GM10248 (cell line): Measurements from ENCODE around the gene C16orf95.
A peak's percentile ranks its signal among the peaks of the same experiment; 100 is the strongest.
"Not testable (repeated sequence)": the region's sequence is repeated elsewhere in the genome, so short reads cannot be mapped to it uniquely, and the experiment has no call there.

Source experiments
- CTCF ChIA-PET: fragments of 300-600 bp; sonication (Branson Sonifier 250); formaldehyde crosslinking; extraction: SDS; loops from one replicate; lab custom pipeline; 2021; ENCODE audit warnings: antibody characterized with exemption; lab: Yijun Ruan, JAX
- POLR2A ChIA-PET: fragments of 350-650 bp; sonication (Branson Sonifier 250); formaldehyde crosslinking; extraction: SDS; loops from one replicate; lab custom pipeline; 2020; ENCODE audit warnings: antibody characterized with exemption; lab: Yijun Ruan, JAX
- DNase-seq: peaks from one replicate; pipeline ENCODE4 v3.0.0; 2012; ENCODE audit errors: extremely low spot score
- TF ChIP-seq, protein P1 (sequence below): IDR thresholded peaks from 2 replicates; pipeline ENCODE4 v1.5.1; 2012; ENCODE audit warnings: mild to moderate bottlenecking, low read depth; ENCODE audit errors: extremely low read depth, missing control alignments, control extremely low read depth

The C16orf95 gene, protein sequence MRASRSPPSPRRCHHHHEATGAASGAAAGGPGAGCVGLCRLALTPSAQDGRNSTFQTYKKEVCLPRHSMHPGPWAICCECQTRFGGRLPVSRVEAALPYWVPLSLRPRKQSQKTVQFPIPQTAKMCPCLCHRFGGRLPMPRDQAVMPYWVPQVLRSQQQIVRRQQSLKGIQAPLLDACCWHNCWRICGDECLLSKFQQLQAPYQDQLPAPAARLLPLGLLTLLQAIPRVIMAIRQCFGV

DNA sequence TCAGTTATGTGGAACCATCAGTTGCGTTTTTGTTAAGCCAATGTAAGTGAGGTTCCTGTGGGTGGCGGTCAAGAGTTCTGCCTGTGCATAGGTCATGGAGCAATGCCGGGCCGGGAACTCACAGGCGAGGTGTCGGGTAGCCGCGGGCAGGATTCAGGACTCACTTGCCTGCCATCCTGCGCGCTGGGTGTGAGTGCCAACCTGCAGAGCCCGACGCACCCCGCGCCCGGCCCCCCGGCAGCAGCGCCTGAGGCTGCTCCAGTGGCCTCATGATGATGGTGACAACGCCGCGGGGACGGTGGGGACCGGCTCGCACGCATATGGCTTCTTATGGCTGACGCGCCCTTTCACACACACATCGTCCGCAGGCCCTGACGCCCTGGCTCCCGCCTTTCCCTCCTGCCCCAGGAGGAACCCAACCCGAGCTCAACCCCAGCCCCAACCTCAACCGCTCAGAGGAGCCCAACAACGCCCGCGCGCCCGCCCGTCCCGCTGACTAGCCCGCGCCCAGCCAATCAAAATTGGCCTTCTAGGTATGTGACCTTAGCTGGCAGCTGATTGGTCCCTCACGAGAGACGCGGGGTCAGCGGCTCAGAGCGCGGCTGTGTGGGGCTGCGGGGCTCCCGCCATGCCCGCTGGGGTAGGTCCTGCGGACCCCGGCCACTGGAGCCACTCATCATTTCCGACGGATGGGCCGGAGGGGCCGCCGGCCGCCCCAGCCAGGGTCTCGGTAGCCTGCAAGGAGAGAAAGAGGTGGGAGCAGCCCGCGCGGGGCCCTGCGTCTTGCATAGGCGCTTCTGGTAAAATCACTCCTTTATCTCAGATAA is at the start of gene C16orf95:
C16orf95 (minus strand) TSS at position 470 of the 827 bp plus-strand sequence; CDS start at position 320, 150 bp downstream.
- ChIA-PET CTCF (interaction anchor here (0.8 to 4.5 kb wide), 7 partner anchors 9 to 77 kb away, joined by 3 to 20 read pairs (median 3); no protein-coding TSS in a partner anchor), POLR2A (interaction anchor here (0.6 to 1.2 kb wide), 2 partner anchors 14 to 67 kb away, joined by 4 read pairs; no protein-coding TSS in a partner anchor)
- TF ChIP-seq, protein P1, sequence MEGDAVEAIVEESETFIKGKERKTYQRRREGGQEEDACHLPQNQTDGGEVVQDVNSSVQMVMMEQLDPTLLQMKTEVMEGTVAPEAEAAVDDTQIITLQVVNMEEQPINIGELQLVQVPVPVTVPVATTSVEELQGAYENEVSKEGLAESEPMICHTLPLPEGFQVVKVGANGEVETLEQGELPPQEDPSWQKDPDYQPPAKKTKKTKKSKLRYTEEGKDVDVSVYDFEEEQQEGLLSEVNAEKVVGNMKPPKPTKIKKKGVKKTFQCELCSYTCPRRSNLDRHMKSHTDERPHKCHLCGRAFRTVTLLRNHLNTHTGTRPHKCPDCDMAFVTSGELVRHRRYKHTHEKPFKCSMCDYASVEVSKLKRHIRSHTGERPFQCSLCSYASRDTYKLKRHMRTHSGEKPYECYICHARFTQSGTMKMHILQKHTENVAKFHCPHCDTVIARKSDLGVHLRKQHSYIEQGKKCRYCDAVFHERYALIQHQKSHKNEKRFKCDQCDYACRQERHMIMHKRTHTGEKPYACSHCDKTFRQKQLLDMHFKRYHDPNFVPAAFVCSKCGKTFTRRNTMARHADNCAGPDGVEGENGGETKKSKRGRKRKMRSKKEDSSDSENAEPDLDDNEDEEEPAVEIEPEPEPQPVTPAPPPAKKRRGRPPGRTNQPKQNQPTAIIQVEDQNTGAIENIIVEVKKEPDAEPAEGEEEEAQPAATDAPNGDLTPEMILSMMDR = peak; percentile 58
- DNase-seq = peak; percentile 99

DNA sequence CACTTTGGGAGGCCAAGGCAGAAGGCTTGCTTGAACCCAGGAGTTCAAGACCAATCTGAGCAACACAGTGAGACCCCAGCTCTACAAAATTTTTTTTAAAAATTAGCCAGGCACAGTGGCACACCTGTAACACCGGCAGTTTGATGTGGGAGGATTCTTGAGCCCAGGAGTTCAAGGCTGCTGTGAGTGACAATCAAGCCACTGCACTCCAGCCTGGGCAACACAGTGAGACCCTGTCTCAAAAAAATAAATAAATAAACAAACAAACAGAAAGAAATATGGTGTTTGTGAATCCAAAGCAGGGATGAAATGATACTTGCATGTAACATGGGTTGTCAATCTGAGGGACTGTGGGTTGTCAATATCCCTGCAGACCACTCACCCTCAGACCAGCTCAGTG is 49.7 kb upstream of the C16orf95 start:
- POLR2A ChIA-PET = no interaction called here
- TF ChIP-seq, protein P1 = no peak
- CTCF ChIA-PET = no interaction called here
- DNase-seq = no peak

DNA sequence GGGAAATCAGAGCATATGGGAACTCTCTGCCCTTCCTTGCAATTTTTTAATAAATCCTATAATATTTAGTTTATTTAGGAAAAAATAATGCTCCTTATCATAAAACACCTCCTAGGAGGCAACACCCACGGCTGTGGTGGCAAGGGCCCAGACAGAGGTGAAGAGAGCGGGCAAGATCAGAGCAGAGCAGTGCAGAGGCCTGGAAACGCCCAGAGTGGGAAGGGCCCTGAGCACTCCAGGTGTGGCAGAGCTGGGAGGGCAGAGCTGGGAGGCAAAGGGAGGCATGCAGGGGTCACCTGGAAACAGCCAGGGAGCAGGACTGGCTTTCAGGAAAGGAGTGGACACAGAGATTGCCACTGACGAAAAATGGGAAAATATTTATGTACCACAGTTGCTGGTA is 49.1 kb upstream of the C16orf95 start:
- no peak for DNase-seq
- POLR2A ChIA-PET = no interaction called here
- CTCF ChIA-PET = no interaction called here
- TF ChIP-seq, protein P1 = no peak

DNA sequence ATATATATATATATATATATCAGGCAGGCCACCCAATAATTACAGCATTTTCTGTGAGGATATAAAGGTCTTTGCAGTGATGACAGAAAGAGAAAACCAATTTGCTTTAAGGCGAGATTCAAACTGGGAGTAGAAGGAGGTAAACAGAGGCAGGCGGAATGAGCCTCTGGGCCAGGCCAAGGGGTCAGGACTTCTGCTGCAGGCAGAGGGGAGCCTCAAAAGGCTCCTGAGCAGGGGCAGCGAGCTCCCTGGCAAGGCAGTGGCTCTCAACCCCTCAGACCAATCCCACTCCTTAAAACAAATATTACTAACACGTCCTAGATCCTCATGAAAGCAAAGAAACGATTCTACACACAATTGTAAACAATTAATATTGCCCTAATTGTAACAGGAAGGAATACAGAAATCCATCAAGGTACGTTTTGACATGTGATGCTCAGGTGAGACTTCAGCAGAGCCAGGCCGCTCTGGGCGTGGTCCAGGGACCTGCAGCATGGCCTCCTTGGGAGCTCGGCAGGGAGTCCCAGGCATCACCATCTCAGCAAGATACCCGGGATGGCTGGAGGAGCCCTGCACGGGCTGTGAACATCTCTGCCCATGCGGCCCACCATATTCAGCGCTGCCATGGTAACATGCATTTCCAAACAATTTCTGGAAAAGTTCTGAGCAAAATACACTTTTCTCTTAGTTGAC is 48.0 kb upstream of the C16orf95 start:
- DNase-seq = no peak
- TF ChIP-seq, protein P1 = no peak
- POLR2A ChIA-PET = no interaction called here
- CTCF ChIA-PET = interaction anchor here (1.4 kb wide), 1 partner anchor 10 kb away, joined by 4 read pairs; no protein-coding TSS in a partner anchor

DNA sequence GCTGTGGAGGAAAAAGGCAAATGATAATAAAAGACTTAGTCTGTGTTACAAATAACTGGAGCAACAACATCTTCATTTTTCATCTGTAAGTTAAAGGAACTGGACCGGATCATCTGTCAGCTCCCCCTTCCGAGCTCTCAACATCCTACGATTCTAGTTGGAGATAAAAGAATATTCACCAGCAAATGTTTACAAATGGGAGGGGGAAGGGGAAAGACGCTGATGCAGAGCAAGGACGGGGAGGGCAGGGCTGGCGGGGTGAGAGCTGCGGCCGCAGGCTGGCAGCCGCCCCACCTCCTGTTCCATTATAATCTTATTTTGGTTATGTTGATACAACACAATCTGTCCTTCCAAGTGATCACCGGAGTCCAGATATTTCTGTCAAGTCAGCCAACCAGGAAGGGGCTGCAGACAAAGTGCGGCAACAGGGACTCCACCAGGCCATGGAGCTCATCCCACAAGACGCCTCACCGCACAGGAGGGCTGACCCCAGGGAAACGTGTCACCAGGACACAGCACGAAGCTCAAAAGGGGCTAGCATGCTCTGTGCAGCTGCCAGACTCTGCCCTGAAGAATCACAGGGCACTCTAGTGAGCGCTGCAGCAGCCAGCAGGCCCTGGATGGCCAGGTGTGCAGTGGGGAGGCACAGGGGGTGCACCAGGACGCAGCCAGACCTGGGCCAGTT is 46.7 kb upstream of the C16orf95 start:
- POLR2A ChIA-PET = no interaction called here
- DNase-seq = no peak
- TF ChIP-seq, protein P1 = no peak
- CTCF ChIA-PET = no interaction called here

DNA sequence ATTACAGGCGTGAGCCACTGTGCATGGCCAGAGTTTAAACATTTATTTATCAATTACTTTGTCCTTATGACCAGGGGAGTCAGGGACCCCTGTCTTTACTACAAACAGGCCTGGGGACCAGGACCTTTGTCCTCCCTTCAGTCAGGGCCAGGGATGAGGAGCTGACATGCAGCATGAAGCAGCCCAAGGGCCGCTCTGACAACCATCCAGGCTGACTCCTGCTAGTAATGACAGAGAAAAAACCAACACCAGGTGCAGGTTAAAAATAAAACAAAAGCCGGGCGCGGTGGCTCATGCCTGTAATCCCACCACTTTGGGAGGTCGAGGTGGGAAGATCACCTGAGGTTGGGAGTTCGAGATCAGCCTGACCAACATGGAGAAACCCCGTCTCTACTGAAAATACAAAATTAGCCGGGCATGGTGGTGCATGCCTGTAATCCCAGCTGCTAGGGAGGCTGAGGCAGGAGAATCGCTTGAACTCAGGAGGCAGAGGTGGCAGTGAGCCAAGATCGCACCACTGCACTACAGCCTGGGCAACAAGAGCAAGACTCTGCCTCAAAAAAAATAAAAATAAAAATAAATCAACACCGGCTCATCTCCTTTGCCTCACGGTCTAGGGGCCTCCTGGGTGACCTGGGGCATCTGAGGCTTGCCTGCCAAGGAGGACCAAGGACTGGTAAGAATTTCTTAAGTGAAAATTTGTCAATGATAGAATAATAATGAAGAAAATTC is 45.8 kb upstream of the C16orf95 start:
- DNase-seq, CTCF ChIA-PET, POLR2A ChIA-PET: not testable (repeated sequence)
